ENCODE results near the gene NCS1.
A peak's percentile ranks its signal among the peaks of the same experiment; 100 is the strongest.

Gene NCS1

GRCh38 chr9:130177898-130178805 lies 5.9 kb downstream of the NCS1 start:
- no peak for DNase-seq

GRCh38 chr9:130179331-130179907 lies 7.2 kb downstream of the NCS1 start:
- DNase-seq: no peak

- DNase-seq: no peak
Measured at GRCh38 chr9:130180516-130180915, 8.3 kb downstream of the NCS1 start.

- DNase-seq: no peak
Measured at GRCh38 chr9:130181678-130182380, 9.6 kb downstream of the NCS1 start.

- no peak for DNase-seq
Measured at GRCh38 chr9:130182381-130182909, 10.2 kb downstream of the NCS1 start.

GRCh38 chr9:130183133-130183762 lies 11.0 kb downstream of the NCS1 start:
- no peak for DNase-seq

- no peak for DNase-seq
Measured at GRCh38 chr9:130185017-130185416, 12.8 kb downstream of the NCS1 start.

- peak; percentile 16 for DNase-seq
Measured at GRCh38 chr9:130185490-130186031, 13.4 kb downstream of the NCS1 start.

- DNase-seq: no peak
Measured at GRCh38 chr9:130186051-130186450, 13.8 kb downstream of the NCS1 start.

- DNase-seq: no peak
Measured at GRCh38 chr9:130186839-130187522, 14.8 kb downstream of the NCS1 start.

- no peak for DNase-seq
Measured at GRCh38 chr9:130187523-130187846, 15.3 kb downstream of the NCS1 start.

- no peak for DNase-seq
Measured at GRCh38 chr9:130188860-130189481, 16.8 kb downstream of the NCS1 start.

GRCh38 chr9:130189840-130190239 lies 17.6 kb downstream of the NCS1 start:
- no peak for DNase-seq

- DNase-seq: no peak
Measured at GRCh38 chr9:130191068-130191748, 19.0 kb downstream of the NCS1 start.

- DNase-seq: no peak
Measured at GRCh38 chr9:130191749-130192120, 19.5 kb downstream of the NCS1 start.

GRCh38 chr9:130192382-130192999 lies 20.3 kb downstream of the NCS1 start:
- no peak for DNase-seq

- no peak for DNase-seq
Measured at GRCh38 chr9:130193103-130193502, 20.9 kb downstream of the NCS1 start.

- no peak for DNase-seq
Measured at GRCh38 chr9:130193531-130194377, 21.6 kb downstream of the NCS1 start.

- DNase-seq: no peak
Measured at GRCh38 chr9:130194378-130194932, 22.3 kb downstream of the NCS1 start.
